Activated CD4-positive, CD25-positive, alpha-beta regulatory T cell treated with anti-CD3 and anti-CD28 coated beads, Interleukin-2, amount 50 U/mL, for 72 hours (primary cell): Measurements from ENCODE around the gene GPR107.
"Not testable (repeated sequence)": the region's sequence is repeated elsewhere in the genome, so short reads cannot be mapped to it uniquely, and the experiment has no call there.

Experiments
- DNase-seq: peaks from one replicate; pipeline ENCODE4 v3.0.0; 2021

GPR107 gene

DNA sequence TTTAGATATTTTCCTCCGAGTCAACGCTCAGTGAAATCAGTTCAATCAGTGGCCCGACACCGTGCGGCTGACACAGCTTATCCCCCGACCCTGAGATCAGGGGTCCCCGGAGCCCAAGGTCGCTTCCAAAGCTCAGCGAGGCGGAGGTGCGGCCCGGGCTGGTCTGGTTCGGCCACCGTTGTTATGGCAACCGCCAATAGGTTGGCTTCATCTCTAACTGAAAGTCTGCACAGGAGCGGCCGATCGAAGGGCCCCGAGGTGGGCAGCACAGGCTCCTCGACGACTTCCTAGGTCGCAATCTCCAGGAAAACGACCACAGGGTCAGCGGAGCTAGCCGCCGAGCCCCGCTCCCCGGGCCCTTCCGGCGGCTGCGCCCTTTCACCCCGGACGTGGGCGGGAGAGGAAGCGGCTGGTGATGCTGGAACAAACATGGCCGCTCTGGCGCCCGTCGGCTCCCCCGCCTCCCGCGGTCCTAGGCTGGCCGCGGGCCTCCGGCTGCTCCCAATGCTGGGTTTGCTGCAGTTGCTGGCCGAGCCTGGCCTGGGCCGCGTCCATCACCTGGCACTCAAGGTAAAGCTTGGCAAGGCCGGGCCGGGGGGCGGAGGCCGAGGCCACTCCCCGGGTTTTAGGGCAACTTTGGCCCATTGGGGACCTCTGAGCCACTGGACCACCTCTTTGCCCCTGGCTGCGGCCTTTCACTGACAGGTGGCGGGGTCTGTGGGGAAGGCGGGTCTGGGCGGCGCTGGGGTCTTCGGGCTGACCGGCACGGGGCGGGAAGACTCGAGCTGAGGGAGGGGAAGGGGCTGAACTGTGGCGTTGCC lies at the start of gene GPR107:
Gene GPR107 (plus strand): TSS at position 403 of the 821 bp plus-strand sequence. CDS start 27 bp downstream, at position 430.
- peak; percentile 85 for DNase-seq

DNA sequence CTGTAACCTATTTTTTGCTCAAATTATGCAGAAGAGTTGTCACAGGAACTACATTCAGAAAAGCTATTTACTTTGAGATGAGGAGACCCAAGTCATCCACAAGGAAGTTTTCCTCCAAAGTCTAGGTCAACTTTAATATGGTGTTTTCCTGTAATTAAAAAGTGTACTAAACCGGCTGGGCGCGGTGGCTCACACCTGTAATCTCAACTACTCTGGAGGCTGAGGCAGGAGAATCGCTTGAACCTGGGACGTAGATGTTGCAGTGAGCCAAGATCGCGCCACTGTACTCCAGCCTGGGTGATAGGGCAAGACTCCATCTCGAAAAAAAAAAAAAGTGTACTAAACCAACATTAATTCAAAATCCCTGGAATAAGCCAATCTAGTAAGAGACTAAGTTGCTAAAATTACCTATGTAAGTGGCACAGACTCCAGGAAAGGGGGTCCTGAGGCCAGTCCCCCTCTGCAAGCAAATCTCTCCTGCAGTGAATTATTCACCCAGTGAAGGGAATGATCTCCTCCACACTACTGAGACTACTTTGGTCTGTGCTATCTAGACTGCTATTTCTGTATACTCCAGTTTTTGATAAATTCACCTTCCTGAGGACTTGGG lies 49.7 kb upstream of the GPR107 start:
- no peak for DNase-seq

- DNase-seq = not testable (repeated sequence)
Measured at GRCh38 chr9:130006952-130007351, 46.8 kb upstream of the GPR107 start.

DNA sequence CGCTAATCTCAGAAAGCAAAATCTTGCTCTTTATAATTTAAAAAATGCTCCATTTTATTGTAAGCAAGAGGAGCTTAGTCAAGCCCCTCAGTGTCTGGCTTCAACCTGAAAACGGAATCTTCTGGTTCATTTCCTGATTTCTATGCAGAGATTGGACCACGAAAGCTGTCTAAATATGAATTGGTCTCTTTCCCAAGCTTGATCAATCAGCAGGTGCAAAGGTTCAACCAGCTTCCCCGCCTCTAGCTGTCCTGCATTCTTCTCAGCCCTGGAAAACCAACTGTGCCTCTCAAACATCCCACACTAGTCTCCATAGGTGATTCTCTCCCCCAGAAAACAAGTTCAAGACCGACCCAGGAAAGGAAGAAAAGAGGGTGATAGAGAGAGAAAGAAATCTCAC lies 45.2 kb upstream of the GPR107 start:
- DNase-seq = no peak

DNA sequence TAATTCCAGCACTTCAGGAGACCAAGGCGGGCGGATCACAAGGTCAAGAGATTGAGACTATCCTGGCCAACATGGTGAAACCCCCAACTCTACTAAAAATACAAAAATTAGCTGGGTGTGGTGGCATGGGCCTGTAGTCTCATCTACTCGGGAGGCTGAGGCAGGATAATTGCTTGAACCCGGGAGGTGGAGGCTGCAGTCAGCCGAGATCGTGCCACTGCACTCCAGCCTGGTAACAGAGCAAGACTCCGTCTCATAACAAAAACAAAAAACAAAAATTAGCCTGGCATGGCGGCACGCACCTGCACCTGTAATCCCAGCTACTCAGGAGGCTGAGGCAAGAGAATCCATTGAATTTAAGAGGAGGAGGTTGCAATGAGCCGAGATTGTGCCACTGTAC lies 44.2 kb upstream of the GPR107 start:
- not testable (repeated sequence) for DNase-seq

DNA sequence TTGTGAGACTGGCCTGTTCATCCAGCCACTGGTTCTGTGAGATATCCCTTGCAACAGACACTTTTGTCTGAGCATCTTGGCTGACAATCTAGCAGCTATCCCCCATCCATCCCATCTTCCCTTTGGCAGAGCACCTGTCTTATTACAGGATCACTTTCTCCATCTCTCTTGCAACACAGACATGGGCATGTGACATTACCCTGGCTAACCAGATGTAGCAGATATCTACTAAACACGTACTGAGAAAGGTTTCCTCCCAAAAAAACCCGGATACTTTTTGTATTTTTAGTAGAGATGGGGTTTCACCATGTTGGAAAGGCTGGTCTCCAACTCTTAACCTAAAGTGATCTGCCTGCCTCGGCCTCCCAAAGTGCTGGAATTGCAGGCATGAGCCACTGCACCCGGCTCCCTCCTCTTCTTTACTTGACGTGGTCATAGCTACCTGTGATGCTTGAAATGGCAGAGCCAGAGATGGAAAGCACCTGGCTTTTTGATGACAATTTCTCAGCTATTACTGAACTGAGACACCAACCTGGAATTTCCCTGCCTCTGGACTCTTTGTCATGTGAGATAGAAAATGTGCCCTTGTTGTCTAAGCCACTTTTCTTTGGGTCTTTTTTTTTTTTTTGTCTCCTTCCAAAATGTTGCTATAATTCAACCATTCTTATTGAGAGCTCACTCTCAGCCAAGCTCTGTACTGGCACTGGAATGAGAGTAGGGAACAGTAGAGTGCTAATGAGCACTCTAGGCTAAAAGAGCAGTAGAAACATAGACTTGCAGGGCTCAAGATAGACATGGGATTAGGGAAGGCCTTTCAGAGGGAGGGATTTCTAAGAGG lies 43.3 kb upstream of the GPR107 start:
- no peak for DNase-seq

GRCh38 chr9:130013326-130013725 lies 40.4 kb upstream of the GPR107 start:
- DNase-seq = no peak

DNA sequence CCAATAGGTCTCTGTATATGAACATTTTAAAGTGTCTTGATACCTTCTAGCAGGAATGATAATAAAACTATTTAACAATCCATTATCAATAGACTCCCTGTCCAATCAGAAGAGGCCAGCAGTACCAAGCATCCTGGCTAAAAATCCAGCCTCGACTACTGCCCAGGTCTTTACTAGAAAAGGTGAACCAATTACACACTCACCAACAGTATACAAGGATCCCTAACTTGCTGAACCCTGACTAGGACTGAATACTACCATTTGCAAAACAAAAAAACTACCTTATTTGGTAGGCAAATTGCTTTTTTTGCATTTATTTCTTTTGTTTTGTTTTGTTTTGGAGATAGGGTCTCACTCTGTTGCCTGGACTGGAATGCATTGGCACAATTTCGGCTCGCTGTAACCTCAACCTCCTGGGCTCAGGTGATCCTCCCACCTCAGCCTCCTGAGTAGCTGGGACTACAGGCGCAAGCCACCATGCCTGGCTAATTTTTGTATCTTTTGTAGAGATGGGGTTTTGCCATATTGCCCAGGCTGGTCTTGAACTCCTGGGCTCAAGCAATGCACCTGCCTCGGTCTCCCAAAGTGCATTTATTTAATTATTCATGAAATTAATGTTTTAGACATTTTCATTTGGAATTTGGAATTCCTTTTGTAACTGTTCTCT lies 38.2 kb upstream of the GPR107 start:
- DNase-seq = no peak

- no peak for DNase-seq
Measured at GRCh38 chr9:130017076-130017475, 36.6 kb upstream of the GPR107 start.

GRCh38 chr9:130017510-130017909 lies 36.2 kb upstream of the GPR107 start:
- DNase-seq = not testable (repeated sequence)

GRCh38 chr9:130018265-130018664 lies 35.4 kb upstream of the GPR107 start:
- no peak for DNase-seq

- no peak for DNase-seq
Measured at GRCh38 chr9:130020618-130021017, 33.1 kb upstream of the GPR107 start.

- no peak for DNase-seq
Measured at GRCh38 chr9:130021123-130021522, 32.6 kb upstream of the GPR107 start.

DNA sequence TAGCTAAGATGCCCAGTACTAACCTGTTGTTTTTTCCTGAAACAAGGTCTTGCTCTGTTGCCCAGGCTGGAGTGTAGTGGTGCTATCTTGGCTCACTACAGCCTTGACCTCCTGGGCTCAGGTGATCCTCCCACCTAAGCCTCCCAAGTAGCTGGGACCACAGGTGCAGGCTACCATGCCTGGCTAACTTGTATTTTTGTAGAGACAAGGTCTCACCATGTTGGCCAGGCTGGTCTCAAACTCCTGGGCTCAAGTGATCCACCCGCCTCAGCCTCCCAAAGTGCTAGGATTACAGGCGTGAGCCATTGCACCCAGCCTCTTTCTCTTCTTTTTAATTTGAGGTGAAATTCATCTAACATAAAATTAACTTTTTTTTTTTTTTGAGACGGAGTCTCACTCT lies 31.9 kb upstream of the GPR107 start:
- not testable (repeated sequence) for DNase-seq

GRCh38 chr9:130022566-130023143 lies 31.1 kb upstream of the GPR107 start:
- no peak for DNase-seq

GRCh38 chr9:130023144-130023787 lies 30.4 kb upstream of the GPR107 start:
- no peak for DNase-seq

GRCh38 chr9:130023994-130024596 lies 29.6 kb upstream of the GPR107 start:
- no peak for DNase-seq

DNA sequence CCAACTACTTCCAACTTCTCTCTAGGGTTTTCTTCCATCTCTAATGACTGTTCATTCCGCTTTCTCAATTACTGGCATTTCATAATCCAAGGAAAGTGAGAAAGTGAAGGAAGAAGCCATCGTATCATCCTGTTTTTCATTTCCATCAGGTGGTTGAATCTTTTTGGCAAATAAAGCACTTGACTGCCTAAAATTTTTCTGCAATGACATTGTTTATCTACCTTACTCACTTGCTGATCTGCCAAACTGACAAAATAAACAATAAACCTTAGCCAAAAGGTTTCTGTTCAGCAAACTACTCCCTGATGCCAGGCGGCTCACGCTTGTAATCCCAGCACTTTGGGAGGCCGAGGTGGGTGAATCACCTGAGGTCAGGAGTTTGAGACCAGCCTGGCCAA lies 29.1 kb upstream of the GPR107 start:
- DNase-seq = no peak

- DNase-seq = peak; percentile 32
Measured at GRCh38 chr9:130026583-130027340, 26.9 kb upstream of the GPR107 start.

DNA sequence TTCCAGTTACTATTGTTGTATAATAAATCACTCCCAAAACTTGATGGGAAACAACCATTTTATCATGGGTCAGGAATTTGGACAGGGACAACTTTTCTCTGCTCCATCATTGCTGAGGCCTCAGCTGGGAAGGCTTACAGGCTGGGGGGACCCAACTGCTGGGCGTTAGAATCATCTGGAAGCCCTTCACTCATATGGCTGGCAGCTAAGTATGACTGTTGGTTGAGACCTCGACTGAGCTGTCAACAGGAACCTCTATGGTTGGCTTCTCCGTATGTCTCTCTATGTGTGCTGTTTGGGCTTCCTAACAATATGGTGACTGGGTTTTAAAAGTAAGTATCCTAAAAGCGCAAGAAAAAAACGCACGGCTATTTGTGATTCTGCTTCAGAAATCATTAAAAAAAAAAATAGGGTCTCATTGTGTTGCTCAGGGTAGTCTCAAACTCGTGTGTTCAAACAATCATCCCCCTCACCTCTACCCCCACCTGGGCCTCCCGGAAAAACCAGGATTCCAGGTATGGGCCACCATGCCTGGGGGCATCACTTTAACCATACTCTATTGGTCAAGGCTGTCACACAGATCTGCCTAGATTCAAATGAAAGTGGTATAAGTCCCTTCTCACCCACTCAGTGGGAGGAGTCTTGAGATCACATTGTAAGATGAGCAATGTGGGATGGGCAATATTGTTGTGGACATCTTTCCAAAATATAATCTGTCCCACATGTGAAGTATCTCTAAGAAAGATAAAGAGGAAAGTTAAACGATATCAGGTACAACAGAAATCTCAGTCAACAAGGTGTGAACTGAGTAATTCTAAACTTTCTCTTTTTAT lies 26.0 kb upstream of the GPR107 start:
- peak; percentile 30 for DNase-seq
